Endothelial cell of umbilical vein (primary cell): ENCODE measurements around the gene EIF4E3. TPM values are rescaled to one million over a fixed set of nuclear protein-coding genes. Genes with fewer than 3 reads are reported as not detected.

Source experiments
- BruUV-seq: library from RNA; stranded (reverse); fragments of 400-500 nt; replicated peaks from 2 replicates; lab custom pipeline; 2021; lab: Mats Ljungman, UMichigan
- CTCF ChIA-PET: fragments of 300-600, 350-600 bp; sonication (Branson Sonifier 250); formaldehyde crosslinking; loops from one replicate; lab custom pipeline; 2021; ENCODE audit warnings: antibody characterized with exemption, inconsistent platforms; lab: Charles Lee
- POLR2A ChIA-PET: fragments of 300-600, 350-600 bp; sonication (Branson Sonifier 250); formaldehyde crosslinking; loops from one replicate; lab custom pipeline; 2021; ENCODE audit warnings: antibody characterized with exemption, inconsistent platforms; lab: Charles Lee
- DNase-seq: peaks from one replicate; pipeline ENCODE4 v3.0.0-alpha.2; 2011; ENCODE audit warnings: low read depth, low spot score
- FAIRE-seq: peaks from 2 replicates; lab custom pipeline; 2011; peaks lifted over from hg19 to GRCh38; lab: Jason Lieb, UNC
- H2AFZ ChIP-seq: 2 replicates; pipeline ENCODE4 v1.6.0; 2012; ENCODE audit warnings: low read depth, low read length, control low read depth, inconsistent platforms
- H3K27ac ChIP-seq: 2 replicates; pipeline ENCODE4 v1.5.1; 2011; ENCODE audit warnings: low read depth, mild to moderate bottlenecking, control low read depth, low read length, moderate library complexity; ENCODE audit not compliant: insufficient read depth
- H3K27me3 ChIP-seq, 2 experiments: 2 replicates each; pipeline versions ENCODE4 v1.6.0 to v1.6.1; 2011; ENCODE audit warnings: low read length in 2 of 2, mixed read lengths in 1 of 2; ENCODE audit not compliant: control insufficient read depth in 2 of 2, insufficient read depth in 2 of 2
- H3K36me3 ChIP-seq, 2 experiments: 2 replicates in 1 of 2; 3 replicates in 1 of 2; pipeline ENCODE4 v1.5.1; 2011; ENCODE audit warnings: low read length in 2 of 2, mild to moderate bottlenecking in 1 of 2, moderate library complexity in 1 of 2; ENCODE audit not compliant: control insufficient read depth in 2 of 2, insufficient read depth in 2 of 2; ENCODE audit errors: extremely low read depth in 1 of 2
- H3K4me1 ChIP-seq: 3 replicates; pipeline ENCODE4 v1.5.1; 2011; ENCODE audit warnings: mild to moderate bottlenecking, low read length; ENCODE audit not compliant: control insufficient read depth, insufficient read depth; ENCODE audit errors: extremely low read depth
- H3K4me2 ChIP-seq: 2 replicates; pipeline ENCODE4 v1.6.1; 2011; ENCODE audit warnings: low read length, control low read depth, mixed read lengths; ENCODE audit not compliant: insufficient read depth
- H3K4me3 ChIP-seq, 3 experiments: fragments of 200-600 bp in 1 of 3; sonication (generic), shearing (Covaris generic) in 1 of 3; replicated peaks in 1 of 3; 2 replicates each; pipeline ENCODE4 v1.5.1; 2011 to 2016; ENCODE audit warnings: control low read depth in 3 of 3, low read length in 3 of 3, mild to moderate bottlenecking in 2 of 3, inconsistent platforms in 1 of 3, low read depth in 1 of 3, moderate library complexity in 1 of 3; ENCODE audit not compliant: insufficient read depth in 1 of 3
- H3K79me2 ChIP-seq: 2 replicates; pipeline ENCODE4 v1.6.0; 2012; ENCODE audit warnings: low read length, inconsistent platforms; ENCODE audit not compliant: control insufficient read depth, insufficient read depth
- H3K9ac ChIP-seq: replicated peaks from 2 replicates; pipeline ENCODE3; 2011; ENCODE audit warnings: low read length, control low read depth; ENCODE audit not compliant: insufficient read depth; ENCODE audit errors: extremely low read depth
- H3K9me1 ChIP-seq: replicated peaks from 3 replicates; pipeline ENCODE4 v1.6.0; 2011; ENCODE audit warnings: mild to moderate bottlenecking, low read length; ENCODE audit not compliant: control insufficient read depth, insufficient read depth; ENCODE audit errors: extremely low read depth
- H3K9me3 ChIP-seq: replicated peaks from 2 replicates; pipeline ENCODE4 v1.5.1; 2012; ENCODE audit warnings: low read length, inconsistent platforms; ENCODE audit not compliant: control insufficient read depth, insufficient read depth
- H4K20me1 ChIP-seq: replicated peaks from 2 replicates; pipeline ENCODE3; 2011; ENCODE audit warnings: mild to moderate bottlenecking, low read length; ENCODE audit not compliant: control insufficient read depth, insufficient read depth; ENCODE audit errors: extremely low read depth
- CTCF ChIP-seq, 2 donors: IDR thresholded peaks; 1 replicate in 1 of 2; 2 replicates in 1 of 2; pipeline ENCODE4 v1.5.1; 2011; ENCODE audit warnings: low read length in 2 of 2, mild to moderate bottlenecking in 2 of 2, moderate library complexity in 2 of 2, control low read depth in 1 of 2, inconsistent platforms in 1 of 2, low read depth in 1 of 2; ENCODE audit not compliant: insufficient read depth in 1 of 2; ENCODE audit errors: extremely low read depth in 1 of 2
- EZH2 ChIP-seq: IDR thresholded peaks from 2 replicates; pipeline ENCODE4 v1.6.1; 2012; ENCODE audit warnings: borderline replicate concordance, low read depth, mild to moderate bottlenecking, moderate library complexity, low read length, inconsistent platforms; ENCODE audit not compliant: severe bottlenecking
- FOS ChIP-seq: IDR thresholded peaks from 2 replicates; pipeline ENCODE4 v1.6.1; 2011; ENCODE audit warnings: mild to moderate bottlenecking, low read length, moderate library complexity, borderline replicate concordance; ENCODE audit not compliant: insufficient read depth
- GATA2 ChIP-seq: IDR thresholded peaks from 2 replicates; pipeline ENCODE4 v1.7.0; 2011; ENCODE audit warnings: low read depth, mild to moderate bottlenecking, moderate library complexity, mixed read lengths, low read length; ENCODE audit not compliant: insufficient read length, insufficient read depth
- JUN ChIP-seq: IDR thresholded peaks from 2 replicates; pipeline ENCODE4 v1.6.1; 2011; ENCODE audit warnings: borderline replicate concordance, low read depth; ENCODE audit not compliant: insufficient read length, insufficient read depth
- MAX ChIP-seq: IDR thresholded peaks from 2 replicates; pipeline ENCODE4 v1.6.1; 2011; ENCODE audit not compliant: insufficient read depth, insufficient read length
- POLR2A ChIP-seq: IDR thresholded peaks from 2 replicates; pipeline ENCODE4 v1.6.1; 2012; ENCODE audit warnings: low read depth, mild to moderate bottlenecking, control low read depth, low read length
- dilution Hi-C: fragments of 300-500 bp; cut with MboI; formaldehyde crosslinking; loops from one replicate; pipeline ENCODE4 v1.15.0; 2019; ENCODE audit warnings: low sequenced_read_pairs; ENCODE audit not compliant: extremely low pct_ligation_motif_present
- intact Hi-C: fragments of 100-400 bp; cut with micrococcal nuclease; formaldehyde crosslinking; loops from one replicate; pipeline ENCODE4 v1.10.0; 2022
- polyA plus RNA-seq, 4 experiments: library from polyadenylated mRNA; depleted of rRNA in 3 of 4; stranded (reverse) in 3 of 4; unstranded in 1 of 4; fragments of >200 nt; gene quantifications; 2 replicates each; pipeline versions ENCODE4 v1.2.1 to v1.2.3, GENCODE V29; 2011 to 2012; ENCODE audit warnings: missing spikeins in 1 of 4
- total RNA-seq: library from RNA; stranded (reverse); gene quantifications from 2 replicates; pipeline ENCODE4 v1.2.3, GENCODE V29; 2021

The EIF4E3 gene
- total and polyA plus RNA-seq, 2 donors (not counting 3 experiments of a cell fraction or from before 2014, with no cell fraction given) = 1.3 to 4.9 TPM

- FAIRE-seq (no peak), DNase-seq (no peak)
- Histone ChIP-seq H3K9ac (no peak overlapping the region), H3K4me2 (no peak overlapping the region), H3K9me3 (no peaks in the 10 kb centered on the region), H3K27ac (no peak overlapping the region), H3K9me1 (no peaks in the 10 kb centered on the region), H3K4me1 (no peaks in the 10 kb centered on the region), H3K27me3 (peaks cover 11 to 27% of the 10 kb centered on the region in 2 experiments), H4K20me1 (no peaks in the 10 kb centered on the region), H2AFZ (no peak overlapping the region), H3K36me3 (no peaks in the 10 kb centered on the region), H3K79me2 (no peaks in the 10 kb centered on the region), H3K4me3 (no peak overlapping the region)
- dilution Hi-C loops (no loop called here), intact Hi-C loops (loop anchor here (5.0 kb wide), 1 partner anchor 1354 kb away; no protein-coding TSS in a partner anchor)
- TF ChIP-seq MAX (no peak), EZH2 (no peak), JUN (no peak), GATA2 (no peak), CTCF (IDR thresholded peaks at IDR 0.05; ENCODE audit: extremely low read depth in 1 of 2, insufficient read depth in 1 of 2, low read depth in 1 of 2, low read length in 2 of 2) (no peak), POLR2A (no peak), FOS (no peak)
- POLR2A ChIA-PET = no interaction called here
- BruUV-seq = no TSS peak
- CTCF ChIA-PET = no interaction called here
Observed at GRCh38 chr3:71733319-71733718, 8.1 kb upstream of the EIF4E3 start.
